Globus pallidus (tissue), 1 donor: ENCODE data around the gene WDR77.

Experiments
- DNase-seq: peaks from one replicate; pipeline ENCODE4 v3.0.0-alpha.2; 2015; ENCODE audit warnings: low spot score

WDR77 gene

DNA sequence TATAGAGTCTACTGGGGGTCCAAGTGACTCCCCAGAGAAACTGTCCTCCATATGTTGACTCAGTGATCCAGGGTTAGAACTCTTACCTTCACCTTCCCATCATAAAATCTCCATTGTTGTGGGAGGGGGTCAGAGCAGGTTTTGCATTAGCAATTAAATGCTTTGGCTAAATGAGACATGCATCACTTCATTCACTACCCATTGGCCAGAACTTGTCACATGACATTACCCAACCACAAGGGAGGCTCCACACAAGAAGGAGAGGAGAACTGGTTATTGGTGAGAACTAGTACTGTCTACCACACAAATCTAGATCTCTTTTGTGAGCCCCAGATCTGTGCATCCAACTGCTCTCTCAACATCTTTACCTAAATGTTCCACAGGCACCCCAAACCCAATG is 20.5 kb upstream of the WDR77 start:
- DNase-seq, result no peak

DNA sequence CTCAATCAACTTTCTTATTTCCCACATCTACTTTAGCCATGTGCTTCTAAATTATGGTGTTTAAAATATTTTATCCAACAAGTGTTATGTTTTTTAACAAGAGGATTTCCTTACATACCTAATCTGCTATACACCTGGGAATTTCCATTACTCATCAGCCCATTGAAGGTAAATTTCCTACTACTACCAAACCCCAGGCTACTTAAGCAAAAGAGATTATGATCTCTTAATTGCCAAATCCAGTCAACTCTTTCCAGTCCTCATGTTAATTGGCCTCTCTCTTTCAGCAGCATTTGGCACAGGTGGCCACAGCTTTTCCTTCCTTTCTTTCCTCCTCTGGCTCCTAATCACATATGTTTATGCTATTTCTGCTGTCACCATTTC is 19.7 kb upstream of the WDR77 start:
- DNase-seq, result no peak

DNA sequence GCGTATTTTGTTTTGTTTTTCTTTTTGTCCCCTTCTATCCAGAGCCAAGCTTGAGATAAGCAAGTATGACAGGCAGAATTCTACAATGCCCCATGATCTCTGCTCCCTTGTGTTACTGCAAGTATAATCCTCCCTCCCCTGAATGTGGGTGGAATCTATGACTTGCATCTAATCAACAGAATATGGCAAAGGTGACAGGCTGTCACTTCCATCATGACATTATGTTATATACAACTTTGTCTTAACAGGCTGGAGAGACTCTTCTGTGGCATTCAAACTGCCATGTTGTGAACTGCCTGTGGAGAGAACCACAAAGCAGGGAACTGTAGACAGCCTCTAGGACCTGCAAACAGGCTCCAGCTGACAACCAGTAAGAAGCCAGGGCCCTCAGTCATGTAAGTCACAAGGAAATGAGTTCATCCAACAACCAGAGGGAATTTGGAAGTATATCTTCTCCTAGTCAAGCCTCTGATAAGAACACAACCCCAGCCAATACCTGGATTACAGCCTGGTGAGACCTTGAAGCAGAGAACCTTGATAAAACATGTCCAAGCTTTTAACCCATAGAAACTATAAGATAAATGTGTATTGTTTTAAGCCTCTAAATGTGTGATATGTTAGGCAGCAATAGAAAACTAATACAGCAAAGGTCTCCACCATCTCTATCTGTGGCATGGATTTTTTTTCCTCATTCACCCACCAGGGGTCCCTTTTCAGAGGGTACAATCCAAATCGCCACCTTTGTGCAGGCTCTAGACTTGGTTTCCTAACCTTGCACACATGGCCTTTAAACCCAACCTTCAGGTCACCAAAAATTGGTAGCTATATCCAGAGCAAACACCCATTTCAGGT is 19.0 kb upstream of the WDR77 start:
- no peak for DNase-seq

DNA sequence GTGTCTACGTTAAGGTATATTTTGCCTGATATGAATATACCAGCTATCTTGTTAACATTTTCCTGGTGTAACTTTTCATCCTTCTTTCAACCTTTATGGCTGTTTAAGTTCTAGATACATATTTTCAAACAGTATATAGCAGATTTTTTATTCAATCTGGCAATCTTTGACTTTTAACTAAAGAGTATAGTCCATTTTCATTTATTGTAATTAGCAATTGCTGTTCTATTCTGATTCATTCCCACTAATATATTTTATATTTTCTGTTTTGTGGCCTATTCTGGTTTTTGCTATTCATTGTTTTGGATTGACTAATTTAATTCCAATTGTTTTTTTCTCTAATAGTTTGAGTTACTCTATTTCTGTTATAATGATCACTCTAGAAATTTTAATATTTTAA is 17.4 kb upstream of the WDR77 start:
- no peak for DNase-seq

DNA sequence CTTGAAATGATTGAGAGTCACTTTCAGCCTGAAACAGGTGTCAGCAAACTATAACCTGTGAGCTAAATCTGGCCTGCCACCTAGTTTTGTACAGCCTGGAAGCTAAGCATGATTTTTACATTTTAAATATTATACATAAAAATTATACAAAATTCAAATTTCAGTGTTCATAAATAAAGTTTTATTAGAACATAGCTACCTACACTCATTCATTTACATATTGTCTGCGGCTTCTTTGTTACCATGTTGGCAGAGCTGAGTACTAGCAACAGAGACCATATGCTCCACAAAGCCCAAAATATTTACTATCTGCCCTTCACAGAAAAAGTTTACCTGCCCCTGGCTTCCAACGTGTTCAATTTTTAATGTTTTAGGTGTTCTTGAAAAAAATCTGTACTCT is 16.7 kb upstream of the WDR77 start:
- no peak for DNase-seq

DNA sequence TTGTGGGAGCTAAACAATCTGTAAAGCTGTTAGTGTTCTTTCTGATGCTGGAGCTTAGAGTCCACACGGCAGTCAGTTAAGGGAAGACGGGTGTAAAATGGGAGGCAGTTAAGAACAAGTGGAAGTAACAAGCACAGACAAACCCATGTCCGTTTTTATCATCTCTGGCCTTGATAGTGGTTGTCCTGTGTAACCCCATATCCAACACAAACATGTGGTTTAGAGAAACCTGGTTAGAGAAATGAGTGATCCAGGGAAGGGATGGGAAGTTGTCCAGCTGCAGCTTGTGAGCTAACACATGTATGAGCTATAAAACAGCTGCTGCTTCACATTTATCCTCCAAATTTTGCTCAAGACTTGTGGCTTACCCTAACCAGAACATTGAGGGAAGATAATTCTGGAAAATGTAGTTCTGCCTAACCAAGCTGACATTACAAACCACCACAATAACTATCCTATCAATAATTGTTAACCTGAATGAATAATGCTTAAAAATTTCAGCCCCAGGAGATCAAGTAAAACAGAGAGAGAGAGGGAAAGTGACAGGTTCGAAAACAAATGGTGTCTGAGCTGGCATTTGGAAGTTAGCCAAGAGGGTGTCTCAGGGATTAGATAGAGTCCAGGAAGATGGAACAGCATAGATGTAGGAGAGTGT is 14.1 kb upstream of the WDR77 start:
- DNase-seq, result no peak

DNA sequence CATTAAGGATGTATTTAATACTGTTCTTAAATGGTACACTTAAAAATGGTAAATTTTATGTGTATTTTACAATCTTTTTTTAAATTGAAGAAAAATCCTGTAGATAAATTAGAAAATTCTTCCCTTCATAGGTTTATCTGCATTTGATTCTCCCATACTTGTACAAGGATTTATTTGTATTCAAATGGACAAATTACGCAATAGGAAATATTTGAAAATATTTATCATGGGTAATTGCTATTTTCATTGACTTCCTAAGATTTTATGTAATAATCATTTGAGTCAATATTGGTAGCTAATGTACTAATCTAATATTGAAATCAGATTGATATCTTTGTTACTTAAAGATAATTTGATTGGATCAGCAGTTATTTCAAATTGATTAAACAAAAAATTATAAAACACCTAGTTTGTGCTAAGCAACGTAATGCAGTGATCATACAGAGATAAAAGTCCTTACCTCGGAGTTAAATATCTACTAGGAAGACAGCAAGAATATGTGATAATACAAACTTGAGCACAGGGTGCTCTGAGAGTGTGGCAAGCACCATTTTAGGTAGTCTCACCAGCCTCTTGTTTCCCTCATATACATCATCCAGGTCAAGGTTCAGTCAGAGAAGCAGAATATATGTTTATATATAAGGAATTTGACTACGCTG is 13.4 kb upstream of the WDR77 start:
- DNase-seq, result no peak

DNA sequence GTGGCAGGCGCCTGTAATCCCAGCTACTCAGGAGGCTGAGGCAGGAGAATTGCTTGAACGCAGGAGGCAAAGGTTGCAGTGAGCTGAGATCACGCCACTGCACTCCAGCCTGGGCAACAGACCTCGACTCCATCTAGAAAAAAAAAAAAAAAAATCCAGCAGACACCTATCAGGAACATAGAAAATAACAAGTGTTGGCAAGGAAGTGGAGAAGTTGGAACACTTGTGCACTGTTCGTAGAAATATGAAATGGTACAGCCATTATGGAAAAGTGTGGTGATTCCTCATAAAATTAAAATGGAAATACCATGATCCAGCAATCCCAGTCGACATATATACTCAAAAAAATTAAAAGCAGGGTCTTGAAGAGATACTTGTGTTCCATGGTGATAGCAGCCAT is 12.7 kb upstream of the WDR77 start:
- DNase-seq, result no peak

DNA sequence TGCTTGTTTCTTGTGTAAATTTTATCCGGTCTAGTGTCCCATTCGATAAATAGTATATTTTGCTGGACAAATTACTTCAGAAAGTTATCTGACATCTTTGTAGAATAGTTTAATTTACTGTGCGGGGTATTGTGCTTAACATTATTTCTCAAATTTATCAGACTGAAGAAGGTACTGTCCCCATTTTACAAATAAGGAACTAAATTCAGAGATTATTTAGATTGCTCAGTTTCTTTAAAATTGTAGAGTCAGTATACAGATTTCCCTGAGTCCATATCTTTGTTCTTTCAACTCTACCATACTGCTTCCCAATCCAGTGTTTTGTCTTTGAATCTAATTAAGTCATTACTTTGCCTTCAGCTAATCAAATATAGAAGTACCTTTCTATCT is 6.6 kb upstream of the WDR77 start:
- no peak for DNase-seq

DNA sequence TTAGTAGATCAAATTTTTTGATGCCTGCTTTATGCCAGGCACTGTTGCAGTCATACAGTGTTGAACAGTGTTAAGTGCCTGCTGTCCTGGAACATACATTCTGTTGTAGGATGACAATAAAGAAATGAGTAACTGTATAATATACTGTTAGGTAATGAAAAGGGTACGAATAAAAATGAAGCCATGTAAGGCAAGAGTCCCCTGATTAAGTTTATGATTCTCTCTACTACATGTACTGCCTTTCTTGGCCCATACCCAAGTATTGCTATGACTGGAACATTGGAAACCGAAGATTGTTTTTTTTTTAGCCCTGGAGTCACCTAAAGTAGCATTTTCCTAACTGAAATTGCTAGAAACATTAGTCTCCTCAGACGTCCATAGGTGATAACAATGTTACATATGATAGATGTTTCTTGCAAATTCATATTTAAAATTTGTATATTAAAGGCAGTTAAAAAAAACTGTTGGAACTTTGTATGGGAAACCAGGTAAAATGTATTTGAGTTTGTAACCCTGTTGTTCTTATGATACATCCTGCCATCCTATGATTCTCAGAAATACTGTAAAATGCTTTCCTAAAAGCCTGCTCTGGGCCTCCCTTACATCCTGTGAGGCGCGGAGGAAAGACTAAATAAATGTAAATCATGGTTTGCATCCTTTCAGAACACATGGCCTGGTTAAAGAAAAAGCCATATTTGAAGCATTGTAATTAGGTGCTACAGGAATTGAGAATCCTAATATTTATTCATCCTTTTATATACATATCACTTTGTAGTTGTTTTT is 6.0 kb upstream of the WDR77 start:
- no peak for DNase-seq

DNA sequence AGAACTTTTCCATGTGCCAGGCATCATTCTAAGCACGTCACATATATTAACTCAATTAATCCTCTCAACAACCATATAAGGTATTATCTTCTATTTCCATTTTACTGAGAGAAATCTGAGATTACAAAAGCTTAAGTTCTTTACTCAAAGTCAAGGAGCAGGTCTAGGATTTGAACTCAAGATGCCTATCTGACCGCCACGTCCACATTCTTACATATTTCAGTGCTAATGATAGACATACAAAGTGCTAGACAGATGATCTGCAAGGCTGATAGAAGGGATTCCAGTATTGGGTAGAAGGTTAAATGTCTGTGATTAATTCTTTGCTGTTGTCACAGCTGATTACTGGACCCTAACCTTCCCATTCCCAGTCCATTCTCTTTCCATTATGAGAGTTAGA is 4.7 kb upstream of the WDR77 start:
- no peak for DNase-seq

DNA sequence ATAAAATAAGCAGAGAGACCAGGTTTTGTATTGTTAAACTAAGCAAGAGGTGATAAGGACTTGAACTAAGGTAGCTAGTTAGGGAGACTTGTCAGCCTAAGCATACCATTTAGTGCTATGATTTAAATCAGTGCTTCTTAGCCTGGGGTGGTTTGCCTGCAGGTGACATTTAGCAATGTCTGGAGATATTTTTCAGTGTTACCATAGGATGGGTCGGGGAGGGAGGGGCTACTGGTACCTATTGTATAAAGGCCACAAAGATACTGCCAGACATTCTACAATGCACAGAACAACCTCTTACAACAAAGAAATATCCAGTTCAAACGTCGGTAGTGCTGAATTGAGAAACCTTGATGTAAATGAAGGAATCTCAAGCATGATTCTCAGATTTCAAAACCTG is 3.5 kb upstream of the WDR77 start:
- DNase-seq, result no peak

DNA sequence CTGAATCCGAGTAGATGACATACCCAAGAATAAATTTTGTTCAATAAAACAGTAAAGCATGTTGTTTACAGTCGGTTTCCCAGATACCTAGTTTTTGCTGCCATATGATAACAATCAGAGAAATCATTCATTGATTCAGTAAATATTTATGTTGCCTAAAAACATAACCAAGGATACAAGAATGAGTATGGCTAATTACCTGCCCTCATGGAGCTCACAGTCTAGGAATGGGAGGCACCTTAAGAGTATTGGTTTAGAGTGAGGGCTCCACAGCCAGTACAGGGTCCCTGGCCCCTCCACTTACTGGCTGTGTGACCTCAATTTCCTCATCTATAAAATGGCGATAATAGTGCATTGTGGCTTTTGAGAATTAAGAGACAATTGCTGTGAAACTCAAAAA is 1.1 kb upstream of the WDR77 start:
- DNase-seq, result no peak

DNA sequence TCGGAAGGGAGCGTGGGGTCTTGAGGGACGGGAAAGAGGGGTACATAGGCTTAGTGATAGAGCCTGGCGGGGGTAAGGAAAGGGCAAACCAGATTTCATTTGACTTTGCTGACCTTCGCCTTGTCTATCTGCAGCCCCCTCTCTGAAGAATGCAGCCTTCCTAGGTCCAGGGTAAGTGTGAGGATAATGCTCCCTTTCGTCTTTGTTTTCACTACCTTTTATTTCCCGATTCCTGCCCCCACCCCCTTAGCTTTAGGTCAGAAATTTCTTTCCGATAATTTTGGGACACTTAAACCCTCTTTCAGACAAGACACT is 604 bp upstream of the WDR77 start:
- no peak for DNase-seq

DNA sequence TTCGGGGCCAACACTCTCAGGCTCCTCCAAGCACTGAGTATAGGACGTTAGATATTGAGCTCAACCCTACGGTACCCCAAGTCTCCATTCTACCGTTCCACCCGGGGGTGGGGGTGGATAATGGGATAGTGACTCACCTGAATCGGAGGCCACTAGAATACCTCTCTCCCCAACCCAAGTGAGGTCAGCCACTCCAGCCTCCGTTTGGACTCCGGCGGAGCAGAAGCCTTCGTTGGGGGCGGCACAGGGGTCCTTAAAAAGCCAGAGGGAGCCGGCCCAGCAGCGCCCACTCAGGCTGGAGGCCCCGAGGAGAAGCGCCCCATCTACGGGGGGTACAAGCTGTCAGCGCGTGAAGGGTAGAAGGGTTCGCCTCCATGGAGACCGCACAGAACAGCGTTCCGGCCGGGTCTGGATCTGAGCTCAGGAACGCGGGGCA is 556 bp downstream of the WDR77 start:
- no peak for DNase-seq

DNA sequence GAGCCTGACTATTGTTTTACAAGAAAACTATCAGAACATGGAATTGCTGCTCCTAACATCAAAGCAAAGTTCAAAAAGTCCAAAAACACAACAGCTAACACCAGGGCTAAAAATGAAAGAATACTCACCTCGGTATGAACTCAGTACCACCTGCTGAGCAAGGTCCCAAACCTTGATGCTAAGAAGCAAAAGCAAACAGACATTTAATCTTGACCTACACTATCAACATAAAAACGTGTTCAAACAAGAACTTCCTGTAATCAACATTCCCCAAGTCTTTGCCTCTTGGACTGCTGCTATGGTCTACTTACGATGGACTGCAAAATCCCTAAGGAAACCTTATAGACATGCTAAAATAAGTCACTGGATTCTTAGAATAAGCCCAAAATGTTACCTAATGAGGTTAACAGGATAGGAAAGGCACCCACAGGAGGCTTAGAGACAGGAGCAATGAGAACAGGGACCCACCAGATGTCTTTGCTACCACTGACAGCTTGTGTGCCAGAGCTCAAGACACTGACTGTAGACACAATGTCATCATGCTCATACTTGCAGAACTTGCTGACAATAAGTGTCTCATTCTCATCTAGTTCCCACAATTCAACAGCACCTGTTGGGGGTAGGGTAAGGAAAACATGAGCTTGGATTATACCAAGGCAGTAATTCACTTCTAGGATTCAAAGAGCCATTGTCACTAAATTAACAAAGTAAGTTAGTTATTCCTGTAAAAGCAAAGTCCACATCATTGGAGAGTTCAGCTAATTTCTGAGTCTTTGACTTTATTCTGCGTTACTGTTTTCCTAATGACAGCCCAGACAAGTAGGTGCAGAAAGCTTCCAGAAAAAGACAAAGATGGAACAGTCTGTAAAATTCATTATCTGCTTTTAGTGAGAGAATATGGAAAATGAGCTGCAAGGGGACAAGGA is 1.8 kb downstream of the WDR77 start:
- DNase-seq, result no peak

DNA sequence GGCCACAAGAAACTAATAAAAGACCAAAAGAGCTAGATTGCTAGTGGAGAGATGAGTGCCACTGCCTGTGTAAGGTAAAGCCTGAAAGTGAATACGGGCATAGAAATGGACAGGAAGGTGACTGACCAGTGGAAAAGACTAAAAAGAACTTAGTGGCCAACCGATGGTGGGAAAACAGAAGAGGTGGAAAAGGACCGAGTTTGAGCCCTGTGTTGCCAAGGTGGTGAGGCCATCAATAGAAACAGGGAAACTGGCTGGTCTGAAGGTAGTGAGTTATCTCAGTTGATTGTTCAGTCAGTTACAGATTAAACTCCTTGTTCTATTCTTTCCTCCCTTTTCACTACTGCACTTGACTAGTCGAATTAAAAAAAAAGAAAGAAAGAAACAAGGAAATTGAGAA is 2.5 kb downstream of the WDR77 start:
- DNase-seq, result no peak

DNA sequence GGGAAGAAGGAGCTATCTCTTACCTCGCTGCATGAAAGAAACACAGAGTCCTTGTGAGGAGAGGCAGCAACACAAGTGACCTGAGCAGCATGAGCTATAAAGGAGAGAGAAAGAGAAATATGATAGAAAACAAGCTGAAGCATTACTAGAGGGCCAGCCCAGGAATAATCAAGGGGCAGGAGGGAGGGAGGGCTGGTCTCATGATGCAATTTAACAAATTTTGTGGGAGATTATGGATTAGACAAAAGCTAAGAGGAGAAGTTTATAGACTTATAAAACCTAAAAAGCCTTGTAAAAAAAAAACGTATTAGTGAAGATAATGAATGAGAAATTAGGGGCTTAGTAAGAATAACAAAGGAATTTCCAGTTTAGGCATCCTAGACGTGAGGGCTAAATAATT is 5.0 kb downstream of the WDR77 start:
- DNase-seq, result no peak

DNA sequence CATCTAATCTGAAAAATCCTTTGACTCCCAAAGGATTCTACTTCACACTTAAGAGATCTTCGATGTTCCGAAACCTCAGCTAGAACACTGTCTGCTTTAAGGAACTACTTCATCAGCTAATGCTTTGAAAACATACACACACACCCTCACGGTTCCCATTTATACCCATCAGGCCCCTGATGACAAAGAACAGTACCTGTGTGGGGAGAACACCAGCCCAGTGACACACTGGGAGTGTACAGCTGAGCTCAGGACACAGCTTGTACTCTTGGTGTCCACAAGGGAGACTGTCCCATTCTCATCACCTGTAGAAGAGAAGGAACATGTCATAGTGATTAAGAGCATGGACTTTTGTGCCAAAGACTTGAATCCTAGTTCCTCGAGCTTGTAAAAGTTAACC is 6.6 kb downstream of the WDR77 start:
- DNase-seq, result no peak

DNA sequence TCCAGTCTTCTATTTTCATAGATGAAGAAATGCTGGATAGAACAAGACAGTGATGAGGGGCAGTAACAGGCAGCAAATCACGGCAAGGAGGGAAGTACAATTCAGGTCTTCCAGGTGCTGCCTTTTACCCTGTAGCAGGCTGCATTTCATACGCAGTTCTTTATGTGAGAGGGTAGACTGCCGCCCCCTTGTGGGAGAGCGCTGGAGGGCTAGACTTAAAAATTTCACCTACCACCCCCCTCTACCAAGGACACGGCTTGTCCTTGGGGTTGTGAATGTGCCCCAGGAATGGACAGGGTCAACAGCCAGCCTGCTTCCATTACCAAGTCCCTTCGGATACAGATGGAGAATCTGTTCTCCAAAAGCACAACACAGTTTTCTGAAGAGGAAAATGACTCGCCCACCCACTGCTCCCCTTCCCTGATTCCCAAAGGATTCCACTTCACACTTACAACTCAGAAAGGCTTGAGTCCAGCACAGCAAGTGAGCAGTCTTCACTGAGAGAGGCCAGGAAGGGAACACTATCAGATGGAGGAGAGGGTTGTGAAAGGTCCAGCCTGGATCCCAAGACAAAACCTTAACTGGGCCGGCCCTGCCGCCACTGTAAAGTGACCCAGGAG is 7.4 kb downstream of the WDR77 start:
- DNase-seq, result no peak
